ENCODE data around the gene WDR73.
"Not testable (repeated sequence)": the region's sequence is repeated elsewhere in the genome, so short reads cannot be mapped to it uniquely, and the experiment has no call there.

The WDR73 gene

DNA sequence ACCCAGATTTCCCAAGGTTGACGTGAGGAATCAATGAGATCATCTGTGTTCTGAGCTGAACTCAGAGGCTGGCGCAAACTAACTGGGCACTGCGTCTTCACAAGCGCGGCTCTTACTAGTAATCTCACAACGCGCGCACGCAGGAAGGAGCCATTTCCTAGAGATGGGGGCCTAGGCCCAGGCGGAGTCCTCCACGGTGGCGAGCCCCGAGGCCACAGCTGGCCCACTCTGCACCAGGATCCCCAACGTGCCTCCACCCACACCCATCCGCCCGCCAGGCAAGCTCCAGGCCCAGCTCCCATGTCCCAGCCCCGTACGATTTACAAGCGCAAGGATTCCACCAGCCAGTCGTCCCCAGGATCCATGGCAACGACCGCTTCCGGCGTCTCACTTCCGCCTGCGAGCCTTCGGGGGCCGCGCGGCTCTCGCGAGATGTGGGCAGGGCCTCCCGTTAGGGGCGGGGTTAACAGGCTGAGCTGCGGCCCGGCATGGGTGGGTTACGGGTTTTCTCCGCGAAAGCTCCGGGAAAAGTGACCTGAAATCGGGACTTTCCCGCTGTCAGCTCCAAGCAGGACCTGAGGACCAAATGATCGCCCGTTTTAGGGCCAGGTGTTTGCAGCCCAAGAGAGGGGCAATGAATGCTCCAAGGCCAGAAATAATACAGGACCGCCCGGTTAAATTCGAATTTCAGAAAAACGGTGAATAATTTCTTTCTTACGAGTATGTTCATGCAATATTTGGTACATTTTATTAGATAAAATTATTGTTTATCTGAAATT lies at the start of gene WDR73:
Gene WDR73, minus strand, starts transcription at position 374 of the 779 bp plus-strand sequence. Its CDS starts 9 bp downstream, at position 365.
- in situ Hi-C loops (cut with MboI; ENCODE audit: low sequenced_read_pairs) = no loop called here

DNA sequence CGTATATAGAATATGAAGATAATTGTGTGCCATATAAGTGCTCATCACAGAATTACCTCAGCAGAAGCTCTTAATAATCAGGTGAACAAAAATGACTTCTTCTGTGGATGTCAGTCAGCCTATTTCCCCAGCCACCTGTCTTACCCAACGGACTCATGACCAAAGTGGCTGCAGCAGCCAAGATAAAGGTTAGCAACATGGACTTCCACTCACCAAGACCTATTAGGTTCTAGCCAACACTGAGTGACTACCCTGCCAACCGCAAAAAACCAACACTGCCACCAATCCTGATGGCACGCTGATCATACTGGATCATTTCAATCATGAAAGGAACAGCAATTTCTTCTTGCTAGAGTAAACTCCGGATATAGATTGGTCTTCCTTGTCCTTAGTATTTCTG lies 49.7 kb upstream of the WDR73 start:
- in situ Hi-C loops (cut with MboI; ENCODE audit: low sequenced_read_pairs) = no loop called here

- in situ Hi-C loops (cut with MboI; ENCODE audit: low sequenced_read_pairs) = no loop called here
Observed at GRCh38 chr15:84702961-84703482, 48.9 kb upstream of the WDR73 start.

DNA sequence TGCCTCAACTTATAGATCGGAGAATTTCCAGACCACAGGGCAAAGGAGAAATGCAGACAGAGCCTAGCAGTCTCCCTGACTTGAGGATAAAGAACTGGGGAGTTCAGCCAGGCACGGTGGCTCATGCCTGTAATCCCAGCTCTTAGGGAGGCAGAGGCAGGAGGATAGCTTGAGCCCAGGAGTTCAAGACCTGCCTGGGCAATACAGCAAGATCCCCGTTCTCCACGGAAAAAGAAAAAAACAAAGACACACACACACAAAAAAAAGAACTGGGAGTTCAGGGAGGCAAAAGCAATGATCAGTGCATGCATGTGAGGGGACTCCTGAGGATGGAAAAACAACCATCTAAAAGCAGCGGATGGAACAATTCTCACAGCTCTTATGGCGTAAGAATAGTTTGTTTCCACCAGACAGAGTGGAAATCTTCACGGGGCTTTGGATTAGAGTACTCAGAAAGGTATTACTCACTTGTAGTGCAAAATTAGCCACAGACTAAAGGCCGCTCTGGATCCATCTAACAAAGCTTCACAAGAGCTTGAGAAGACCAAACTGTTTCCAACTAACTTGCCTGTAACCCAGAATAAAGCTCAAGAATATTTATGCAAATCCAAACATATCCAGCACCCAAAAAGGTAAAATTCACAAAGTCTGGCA lies 45.6 kb upstream of the WDR73 start:
- in situ Hi-C loops (cut with MboI; ENCODE audit: low sequenced_read_pairs) = no loop called here

DNA sequence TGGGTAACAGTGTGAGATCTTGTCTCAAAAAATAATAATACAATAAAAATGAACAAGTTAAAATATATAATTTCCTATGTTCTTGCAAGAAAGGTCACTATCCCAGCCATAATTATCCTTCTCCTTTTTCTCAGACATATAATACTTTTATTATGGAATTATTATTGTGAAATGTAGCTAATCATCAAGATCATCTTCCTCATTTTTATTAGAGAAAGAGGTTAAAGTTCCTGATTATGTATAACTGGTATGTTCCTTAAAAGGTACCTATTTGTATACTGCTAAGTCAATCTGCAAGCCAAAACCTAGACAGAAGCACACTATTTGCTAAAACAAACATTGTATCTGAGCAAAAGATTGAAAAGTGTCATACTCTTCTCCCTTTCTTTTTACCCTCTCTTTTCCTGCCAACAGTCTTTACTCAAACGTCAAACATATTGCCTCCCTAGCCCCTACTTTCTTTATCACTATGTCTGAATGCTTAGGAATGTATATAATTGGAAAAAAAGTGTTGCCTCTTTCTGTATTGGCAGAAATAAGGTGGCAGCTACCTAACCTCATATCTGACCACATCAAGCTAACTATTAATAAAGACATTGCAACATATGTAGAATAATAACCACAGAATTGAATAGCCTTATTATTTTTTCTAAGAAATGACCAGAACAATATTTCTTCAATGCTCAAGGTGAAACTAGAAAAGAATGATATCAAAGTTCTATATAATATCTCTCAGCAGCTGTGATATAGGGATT lies 43.3 kb upstream of the WDR73 start:
- in situ Hi-C loops (cut with MboI; ENCODE audit: low sequenced_read_pairs) = no loop called here

DNA sequence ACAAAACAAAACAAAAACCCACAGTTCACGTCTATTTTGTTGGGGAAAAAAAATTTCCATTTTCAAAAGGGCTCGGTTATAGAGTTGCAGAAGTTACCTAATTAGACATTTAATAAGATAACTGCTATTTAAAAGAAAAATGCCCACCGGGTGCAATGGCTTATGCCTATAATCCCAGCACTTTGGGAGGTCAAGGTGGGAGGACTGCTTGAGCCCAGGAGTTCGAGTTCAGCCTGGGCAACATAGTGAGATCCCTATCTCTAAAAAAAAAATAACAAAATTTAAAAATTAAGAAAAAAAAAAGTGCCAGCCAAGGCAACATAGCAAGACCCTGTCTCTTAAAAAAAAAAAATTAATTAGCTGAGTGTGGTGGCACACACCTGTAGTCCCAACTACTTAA lies 42.7 kb upstream of the WDR73 start:
- in situ Hi-C loops (cut with MboI; ENCODE audit: low sequenced_read_pairs) = no loop called here

DNA sequence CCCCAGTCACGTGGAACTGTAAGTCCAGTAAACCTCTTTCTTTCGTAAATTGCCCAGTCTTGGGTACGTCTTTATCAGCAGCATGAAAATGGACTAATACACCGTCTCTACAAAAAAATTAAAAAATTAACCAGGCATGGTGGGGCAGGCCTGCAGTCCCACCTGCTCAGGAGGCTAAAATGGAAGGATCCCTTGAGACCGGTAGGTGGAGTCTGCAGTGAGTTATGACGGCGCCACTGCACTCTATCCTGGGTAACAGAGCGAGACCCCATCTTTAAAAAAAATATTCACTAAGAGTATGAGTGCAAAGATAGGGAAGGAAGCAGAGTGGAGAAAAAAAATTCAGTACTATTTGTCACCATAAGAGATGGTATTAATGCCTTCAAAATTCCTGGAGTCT lies 36.3 kb upstream of the WDR73 start:
- in situ Hi-C loops (cut with MboI; ENCODE audit: low sequenced_read_pairs) = no loop called here

DNA sequence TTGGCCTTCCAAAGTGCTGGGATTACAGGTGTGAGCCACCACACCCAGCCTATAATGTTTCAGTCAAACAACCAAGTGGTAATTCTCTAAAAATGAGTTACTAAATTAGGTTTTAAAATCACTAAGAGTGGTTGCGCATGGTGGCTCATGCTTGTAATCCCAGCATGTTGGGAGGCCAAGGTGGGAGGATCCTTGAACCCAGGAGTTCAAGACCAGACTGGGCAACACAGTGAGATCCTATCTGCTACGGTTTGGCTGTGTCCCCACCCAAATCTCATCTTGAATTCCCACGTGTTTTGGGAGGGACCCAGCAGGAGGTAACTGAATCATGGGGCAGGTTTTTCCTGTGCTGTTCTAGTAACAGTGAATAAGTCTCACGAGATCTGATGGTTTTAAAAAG lies 35.8 kb upstream of the WDR73 start:
- in situ Hi-C loops (cut with MboI; ENCODE audit: low sequenced_read_pairs) = no loop called here

DNA sequence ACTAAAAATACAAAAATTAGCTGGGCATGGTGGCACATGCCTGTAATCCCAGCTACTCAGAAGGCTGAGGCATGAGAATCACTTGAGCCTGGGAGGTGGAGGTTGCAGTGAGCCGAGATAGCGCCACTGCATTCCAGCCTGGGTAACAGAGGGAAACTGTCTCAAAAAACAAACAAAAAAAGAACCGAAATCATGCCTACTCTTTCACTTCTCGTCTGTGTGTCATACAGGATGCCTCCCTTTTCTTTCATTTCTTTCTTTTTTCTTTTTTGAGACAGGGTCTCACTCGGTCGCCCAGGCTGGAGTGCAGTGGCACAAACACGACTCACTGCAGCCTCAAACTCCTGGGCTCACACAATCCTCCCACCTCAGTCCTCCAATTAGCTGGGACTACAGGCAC lies 32.4 kb upstream of the WDR73 start:
- in situ Hi-C loops (cut with MboI; ENCODE audit: low sequenced_read_pairs) = not testable (repeated sequence)

DNA sequence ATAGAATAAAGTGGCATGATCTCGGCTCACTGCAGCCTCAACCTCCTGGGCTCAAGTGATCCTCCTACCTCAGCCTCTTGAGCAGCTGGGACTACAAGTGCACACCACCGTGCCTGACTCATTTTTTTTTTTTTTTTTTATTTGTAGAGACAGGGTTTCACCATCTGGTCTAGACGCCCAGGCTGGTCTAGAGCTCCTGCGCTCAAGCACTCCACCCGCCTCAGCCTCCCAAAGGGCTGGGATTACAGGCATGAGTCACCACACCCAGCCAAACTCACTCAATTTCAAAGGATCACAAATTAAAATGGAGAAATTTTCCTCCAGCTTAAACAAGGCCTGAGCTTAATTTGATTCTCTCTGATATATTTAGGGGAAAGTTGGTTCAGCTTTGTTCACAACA lies 31.2 kb upstream of the WDR73 start:
- in situ Hi-C loops (cut with MboI; ENCODE audit: low sequenced_read_pairs) = no loop called here

- in situ Hi-C loops (cut with MboI; ENCODE audit: low sequenced_read_pairs) = no loop called here
Observed at GRCh38 chr15:84684092-84684491, 30.0 kb upstream of the WDR73 start.

GRCh38 chr15:84681831-84682230 lies 27.7 kb upstream of the WDR73 start:
- in situ Hi-C loops (cut with MboI; ENCODE audit: low sequenced_read_pairs) = no loop called here

GRCh38 chr15:84671211-84671610 lies 17.1 kb upstream of the WDR73 start:
- in situ Hi-C loops (cut with MboI; ENCODE audit: low sequenced_read_pairs) = no loop called here

GRCh38 chr15:84669726-84670125 lies 15.6 kb upstream of the WDR73 start:
- in situ Hi-C loops (cut with MboI; ENCODE audit: low sequenced_read_pairs) = no loop called here

GRCh38 chr15:84668221-84668982 lies 14.3 kb upstream of the WDR73 start:
- in situ Hi-C loops (cut with MboI; ENCODE audit: low sequenced_read_pairs) = no loop called here

- in situ Hi-C loops (cut with MboI; ENCODE audit: low sequenced_read_pairs) = no loop called here
Observed at GRCh38 chr15:84666373-84666772, 12.3 kb upstream of the WDR73 start.

- in situ Hi-C loops (cut with MboI; ENCODE audit: low sequenced_read_pairs) = no loop called here
Observed at GRCh38 chr15:84661001-84661400, 6.9 kb upstream of the WDR73 start.

DNA sequence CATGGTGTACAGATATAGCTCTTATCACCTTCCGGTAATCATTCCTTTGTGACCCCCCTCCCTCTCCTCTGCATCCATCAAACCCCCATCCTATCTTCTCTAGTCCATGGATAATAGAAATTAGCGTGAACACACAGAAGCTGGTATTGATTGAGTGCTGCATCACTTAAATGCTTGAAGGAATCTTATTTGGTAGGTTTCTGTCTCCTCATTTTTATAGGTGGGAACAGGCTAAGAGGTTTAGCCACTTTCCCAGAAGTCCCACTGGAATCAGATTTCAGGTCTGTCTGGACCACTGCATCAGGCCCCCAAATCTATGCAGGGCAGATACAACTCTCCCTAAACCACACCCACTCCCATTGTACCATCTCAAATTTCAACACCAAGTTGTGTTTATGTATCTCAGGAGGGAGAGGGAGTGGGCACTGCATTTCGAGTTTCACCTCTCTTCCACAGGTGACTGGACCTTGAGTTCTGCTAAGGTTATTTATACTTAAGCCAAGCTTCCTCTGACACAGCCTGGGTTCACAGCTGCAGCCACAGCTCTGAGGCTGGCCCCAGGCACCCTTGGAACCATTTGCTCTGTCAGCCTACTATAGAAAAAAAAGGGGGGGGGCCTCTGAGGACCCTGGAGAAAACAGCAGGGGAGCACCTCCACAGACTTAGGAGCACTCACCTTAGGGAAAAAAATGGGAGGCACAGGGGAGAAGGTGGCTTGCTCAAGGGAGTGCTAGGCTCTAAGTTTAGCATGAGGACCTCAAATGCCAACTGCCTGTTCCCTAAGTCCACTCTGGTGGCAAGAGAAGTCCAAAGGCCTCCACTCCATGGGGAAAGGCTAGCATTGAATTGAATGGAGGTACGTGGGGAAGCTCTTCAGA lies 6.1 kb upstream of the WDR73 start:
- in situ Hi-C loops (cut with MboI; ENCODE audit: low sequenced_read_pairs) = no loop called here

DNA sequence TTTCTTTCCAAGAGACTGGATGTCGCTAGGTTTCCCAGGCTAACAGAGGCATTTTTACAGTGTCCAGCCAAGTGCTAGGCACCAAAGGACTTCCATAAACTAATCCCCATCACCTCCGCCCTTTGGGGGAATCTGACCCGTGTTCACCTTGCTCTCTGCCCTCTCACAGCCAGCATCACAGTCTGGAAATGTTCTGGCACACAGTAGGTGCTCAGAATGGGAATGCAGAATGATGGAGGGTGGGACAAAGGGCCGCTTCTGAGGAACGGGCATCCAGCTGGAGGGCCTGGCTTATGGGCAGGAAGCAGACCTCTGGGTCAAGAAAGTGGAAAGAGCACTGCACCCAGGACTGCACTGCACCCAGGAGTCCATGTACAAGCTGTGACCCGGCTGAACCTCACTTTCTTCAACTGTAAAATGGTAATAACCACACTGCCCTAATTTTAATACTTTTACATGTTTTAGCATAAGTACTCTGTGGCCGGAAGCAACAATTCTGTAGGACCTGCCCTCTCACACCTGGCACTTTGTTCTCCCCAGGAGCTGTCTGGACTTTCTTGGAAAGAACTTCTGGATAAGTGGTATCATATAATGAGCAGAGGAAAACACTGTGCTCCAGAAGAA lies 4.8 kb upstream of the WDR73 start:
- in situ Hi-C loops (cut with MboI; ENCODE audit: low sequenced_read_pairs) = no loop called here
